Measurements from ENCODE around the gene NRG2. TPM values are rescaled to one million over a fixed set of nuclear protein-coding genes. Genes with fewer than 3 reads are reported as not detected.

Gene NRG2
- total RNA-seq, 4 donors from 2014 or later: 4.1 to 13.2 (median 7.0) TPM

GRCh38 chr5:140018920-140019644 is 24.0 kb downstream of the NRG2 start:
- no peak for TF ChIP-seq CTCF (IDR thresholded peaks at IDR 0.05; ENCODE audit: low read depth)

- TF ChIP-seq CTCF (IDR thresholded peaks at IDR 0.05; ENCODE audit: low read depth): no peak
These were observed 24.6 kb downstream of the NRG2 start for GRCh38 chr5:140018517-140018916.

- no peak for TF ChIP-seq CTCF (IDR thresholded peaks at IDR 0.05; ENCODE audit: low read depth)
These were observed 25.0 kb downstream of the NRG2 start for GRCh38 chr5:140018096-140018481.

- no peak for TF ChIP-seq CTCF (IDR thresholded peaks at IDR 0.05; ENCODE audit: low read depth)
These were observed 25.6 kb downstream of the NRG2 start for GRCh38 chr5:140017397-140018095.

- no peak for TF ChIP-seq CTCF (IDR thresholded peaks at IDR 0.05; ENCODE audit: low read depth)
These were observed 27.4 kb downstream of the NRG2 start for GRCh38 chr5:140015706-140016105.

GRCh38 chr5:140014751-140015150 is 28.3 kb downstream of the NRG2 start:
- no peak for TF ChIP-seq CTCF (IDR thresholded peaks at IDR 0.05; ENCODE audit: low read depth)

- no peak for TF ChIP-seq CTCF (IDR thresholded peaks at IDR 0.05; ENCODE audit: low read depth)
These were observed 29.6 kb downstream of the NRG2 start for GRCh38 chr5:140013536-140013935.
